Panc1 (cell line): ENCODE data around the gene TBX4.

Experiments
- POLR2AphosphoS5 ChIP-seq: IDR thresholded peaks from 2 replicates; pipeline ENCODE4 v1.6.1; 2012; ENCODE audit warnings: mild to moderate bottlenecking, low read depth, low read length, moderate library complexity
- SIN3A ChIP-seq: IDR thresholded peaks from 2 replicates; pipeline ENCODE4 v1.6.1; 2012; ENCODE audit warnings: low read depth, mild to moderate bottlenecking, low read length, moderate library complexity, borderline replicate concordance; ENCODE audit not compliant: insufficient read depth
- TCF7L2 ChIP-seq: IDR thresholded peaks from 2 replicates; pipeline ENCODE4 v1.6.1; 2011; ENCODE audit warnings: mild to moderate bottlenecking, low read depth, low read length, inconsistent platforms
- TF ChIP-seq, protein P1 (sequence below): fragments of 450-650 bp; IDR thresholded peaks from 2 replicates; pipeline ENCODE4 v1.5.1; 2017; ENCODE audit warnings: mild to moderate bottlenecking
- TF ChIP-seq, protein P2 (sequence below), 2 experiments: IDR thresholded peaks; 2 replicates each; pipeline ENCODE4 v1.6.1; 2011 to 2012; ENCODE audit warnings: low read depth in 2 of 2, control low read depth in 1 of 2, low read length in 1 of 2, mild to moderate bottlenecking in 1 of 2, moderate library complexity in 1 of 2; ENCODE audit not compliant: insufficient read depth in 1 of 2

DNA sequence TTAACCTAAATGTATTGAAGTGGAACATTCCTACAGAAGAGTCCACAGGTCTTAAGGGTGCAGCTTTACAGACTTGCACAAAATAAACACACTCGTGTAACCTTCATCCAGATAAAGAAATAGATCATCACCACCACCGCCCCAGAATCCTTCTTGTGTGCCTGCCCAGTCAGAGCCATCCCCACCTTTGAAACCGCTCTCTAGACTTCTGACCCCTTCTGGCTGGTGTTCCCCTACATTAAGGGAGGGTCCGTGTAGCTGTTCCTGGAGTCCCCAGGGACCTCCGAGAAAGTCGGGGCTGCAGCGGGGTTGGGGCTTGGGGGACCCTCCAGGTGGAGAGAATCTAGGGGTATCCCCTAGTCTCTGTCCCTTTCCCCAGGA, 9.4 kb downstream of the TBX4 start:
- TF ChIP-seq, protein P1, sequence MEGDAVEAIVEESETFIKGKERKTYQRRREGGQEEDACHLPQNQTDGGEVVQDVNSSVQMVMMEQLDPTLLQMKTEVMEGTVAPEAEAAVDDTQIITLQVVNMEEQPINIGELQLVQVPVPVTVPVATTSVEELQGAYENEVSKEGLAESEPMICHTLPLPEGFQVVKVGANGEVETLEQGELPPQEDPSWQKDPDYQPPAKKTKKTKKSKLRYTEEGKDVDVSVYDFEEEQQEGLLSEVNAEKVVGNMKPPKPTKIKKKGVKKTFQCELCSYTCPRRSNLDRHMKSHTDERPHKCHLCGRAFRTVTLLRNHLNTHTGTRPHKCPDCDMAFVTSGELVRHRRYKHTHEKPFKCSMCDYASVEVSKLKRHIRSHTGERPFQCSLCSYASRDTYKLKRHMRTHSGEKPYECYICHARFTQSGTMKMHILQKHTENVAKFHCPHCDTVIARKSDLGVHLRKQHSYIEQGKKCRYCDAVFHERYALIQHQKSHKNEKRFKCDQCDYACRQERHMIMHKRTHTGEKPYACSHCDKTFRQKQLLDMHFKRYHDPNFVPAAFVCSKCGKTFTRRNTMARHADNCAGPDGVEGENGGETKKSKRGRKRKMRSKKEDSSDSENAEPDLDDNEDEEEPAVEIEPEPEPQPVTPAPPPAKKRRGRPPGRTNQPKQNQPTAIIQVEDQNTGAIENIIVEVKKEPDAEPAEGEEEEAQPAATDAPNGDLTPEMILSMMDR = no peak
- no peak for TF ChIP-seq POLR2AphosphoS5
- no peak for TF ChIP-seq SIN3A
- TF ChIP-seq TCF7L2 = no peak
- TF ChIP-seq, protein P2, sequence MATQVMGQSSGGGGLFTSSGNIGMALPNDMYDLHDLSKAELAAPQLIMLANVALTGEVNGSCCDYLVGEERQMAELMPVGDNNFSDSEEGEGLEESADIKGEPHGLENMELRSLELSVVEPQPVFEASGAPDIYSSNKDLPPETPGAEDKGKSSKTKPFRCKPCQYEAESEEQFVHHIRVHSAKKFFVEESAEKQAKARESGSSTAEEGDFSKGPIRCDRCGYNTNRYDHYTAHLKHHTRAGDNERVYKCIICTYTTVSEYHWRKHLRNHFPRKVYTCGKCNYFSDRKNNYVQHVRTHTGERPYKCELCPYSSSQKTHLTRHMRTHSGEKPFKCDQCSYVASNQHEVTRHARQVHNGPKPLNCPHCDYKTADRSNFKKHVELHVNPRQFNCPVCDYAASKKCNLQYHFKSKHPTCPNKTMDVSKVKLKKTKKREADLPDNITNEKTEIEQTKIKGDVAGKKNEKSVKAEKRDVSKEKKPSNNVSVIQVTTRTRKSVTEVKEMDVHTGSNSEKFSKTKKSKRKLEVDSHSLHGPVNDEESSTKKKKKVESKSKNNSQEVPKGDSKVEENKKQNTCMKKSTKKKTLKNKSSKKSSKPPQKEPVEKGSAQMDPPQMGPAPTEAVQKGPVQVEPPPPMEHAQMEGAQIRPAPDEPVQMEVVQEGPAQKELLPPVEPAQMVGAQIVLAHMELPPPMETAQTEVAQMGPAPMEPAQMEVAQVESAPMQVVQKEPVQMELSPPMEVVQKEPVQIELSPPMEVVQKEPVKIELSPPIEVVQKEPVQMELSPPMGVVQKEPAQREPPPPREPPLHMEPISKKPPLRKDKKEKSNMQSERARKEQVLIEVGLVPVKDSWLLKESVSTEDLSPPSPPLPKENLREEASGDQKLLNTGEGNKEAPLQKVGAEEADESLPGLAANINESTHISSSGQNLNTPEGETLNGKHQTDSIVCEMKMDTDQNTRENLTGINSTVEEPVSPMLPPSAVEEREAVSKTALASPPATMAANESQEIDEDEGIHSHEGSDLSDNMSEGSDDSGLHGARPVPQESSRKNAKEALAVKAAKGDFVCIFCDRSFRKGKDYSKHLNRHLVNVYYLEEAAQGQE (IDR thresholded peaks at IDR 0.05; ENCODE audit: insufficient read depth in 1 of 2, low read depth in 2 of 2, low read length in 1 of 2) = no peak
